Measurements from ENCODE around the gene PPP6R3. TPM values are rescaled to one million over a fixed set of nuclear protein-coding genes. Genes with fewer than 3 reads are reported as not detected.

PPP6R3 gene
- total RNA-seq, 4 donors from 2014 or later, result 104 to 169 (median 118) TPM

DNA sequence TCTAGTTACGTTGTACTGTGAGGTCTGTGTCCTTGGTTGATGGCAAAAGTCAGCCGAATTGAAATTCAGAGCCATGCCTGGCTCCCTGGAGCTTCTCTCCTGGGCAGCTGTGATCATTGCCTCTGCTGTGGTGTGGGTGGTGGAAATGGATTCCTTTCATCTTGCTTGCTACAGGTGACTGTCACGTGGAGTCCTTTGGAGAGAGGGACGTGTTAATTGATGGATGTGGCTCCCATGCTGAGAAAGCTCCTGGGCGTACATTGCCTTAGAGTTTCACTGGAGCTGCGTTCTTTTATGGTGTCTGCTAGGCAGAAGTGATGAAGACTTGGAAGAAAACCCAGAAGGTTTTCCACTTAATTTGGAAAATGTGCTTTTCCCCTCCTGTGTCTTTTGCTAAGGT is 41.9 kb upstream of the PPP6R3 start:
- no peak for TF ChIP-seq CTCF (IDR thresholded peaks at IDR 0.05; ENCODE audit: low read depth)

DNA sequence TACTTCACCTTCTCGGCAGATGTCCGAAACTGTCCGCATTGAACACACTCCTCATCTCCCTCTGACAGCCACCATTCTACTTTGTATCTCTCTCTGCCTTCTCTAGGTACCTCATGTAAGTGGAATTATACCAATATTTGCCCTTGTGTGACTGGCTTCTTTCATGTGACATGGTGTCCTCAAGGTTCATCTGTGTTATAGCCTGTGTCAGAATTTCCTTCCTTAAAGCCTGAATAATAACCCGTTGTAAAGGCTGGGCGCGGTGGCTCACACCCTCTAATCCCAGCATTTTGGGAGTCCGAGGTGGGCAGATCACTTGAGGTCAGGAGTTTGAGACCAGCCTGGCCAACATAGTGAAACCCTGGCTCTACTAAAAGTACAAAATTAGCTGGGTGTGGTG is 40.4 kb upstream of the PPP6R3 start:
- TF ChIP-seq CTCF (IDR thresholded peaks at IDR 0.05; ENCODE audit: low read depth), result no peak

DNA sequence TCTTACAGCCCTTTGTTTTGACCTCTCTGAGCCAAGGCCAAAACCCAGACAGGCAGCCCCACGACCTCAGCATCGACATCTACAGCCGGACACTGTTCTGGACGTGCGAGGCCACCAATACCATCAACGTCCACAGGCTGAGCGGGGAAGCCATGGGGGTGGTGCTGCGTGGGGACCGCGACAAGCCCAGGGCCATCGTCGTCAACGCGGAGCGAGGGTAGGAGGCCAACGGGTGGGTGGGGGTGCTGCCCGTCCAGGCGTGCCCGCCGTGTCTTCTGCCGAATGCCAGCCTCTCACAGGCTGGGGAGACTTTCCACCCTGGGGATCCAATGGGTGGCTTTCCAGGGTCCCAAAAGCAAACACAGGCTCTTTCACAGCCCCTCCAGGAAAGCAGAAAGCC is 37.1 kb upstream of the PPP6R3 start:
- TF ChIP-seq CTCF (IDR thresholded peaks at IDR 0.05; ENCODE audit: low read depth), result no peak

GRCh38 chr11:68424101-68424632 is 36.4 kb upstream of the PPP6R3 start:
- no peak for TF ChIP-seq CTCF (IDR thresholded peaks at IDR 0.05; ENCODE audit: low read depth)

- no peak for TF ChIP-seq CTCF (IDR thresholded peaks at IDR 0.05; ENCODE audit: low read depth)
These were observed 35.3 kb upstream of the PPP6R3 start for GRCh38 chr11:68424981-68425865.

DNA sequence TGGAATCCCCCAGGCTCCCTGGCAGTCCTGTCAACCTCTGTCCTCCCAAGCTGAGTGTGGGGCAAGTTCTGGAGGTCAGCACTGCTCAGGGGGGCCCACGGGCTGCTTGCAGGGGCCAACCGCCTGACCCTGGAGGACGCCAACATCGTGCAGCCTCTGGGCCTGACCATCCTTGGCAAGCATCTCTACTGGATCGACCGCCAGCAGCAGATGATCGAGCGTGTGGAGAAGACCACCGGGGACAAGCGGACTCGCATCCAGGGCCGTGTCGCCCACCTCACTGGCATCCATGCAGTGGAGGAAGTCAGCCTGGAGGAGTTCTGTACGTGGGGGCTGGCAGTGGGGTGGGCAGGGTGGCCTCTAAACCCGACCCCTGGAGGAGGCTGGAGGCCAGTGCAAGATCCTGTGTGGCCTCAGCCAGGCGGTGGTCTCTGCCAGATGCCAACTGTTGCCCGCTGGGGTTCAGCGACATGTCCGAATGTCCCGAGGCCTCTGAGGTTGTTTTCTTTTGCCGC is 34.6 kb upstream of the PPP6R3 start:
- TF ChIP-seq CTCF (IDR thresholded peaks at IDR 0.05; ENCODE audit: low read depth), result no peak

- no peak for TF ChIP-seq CTCF (IDR thresholded peaks at IDR 0.05; ENCODE audit: low read depth)
These were observed 30.9 kb upstream of the PPP6R3 start for GRCh38 chr11:68429661-68430060.
